Measurements from ENCODE around the gene WDR7. TPM values are rescaled to one million over a fixed set of nuclear protein-coding genes. Genes with fewer than 3 reads are reported as not detected.
A peak's percentile ranks its signal among the peaks of the same experiment; 100 is the strongest.

Gene WDR7
- total RNA-seq, 2 donors from 2014 or later: 47.0 to 62.2 TPM

DNA sequence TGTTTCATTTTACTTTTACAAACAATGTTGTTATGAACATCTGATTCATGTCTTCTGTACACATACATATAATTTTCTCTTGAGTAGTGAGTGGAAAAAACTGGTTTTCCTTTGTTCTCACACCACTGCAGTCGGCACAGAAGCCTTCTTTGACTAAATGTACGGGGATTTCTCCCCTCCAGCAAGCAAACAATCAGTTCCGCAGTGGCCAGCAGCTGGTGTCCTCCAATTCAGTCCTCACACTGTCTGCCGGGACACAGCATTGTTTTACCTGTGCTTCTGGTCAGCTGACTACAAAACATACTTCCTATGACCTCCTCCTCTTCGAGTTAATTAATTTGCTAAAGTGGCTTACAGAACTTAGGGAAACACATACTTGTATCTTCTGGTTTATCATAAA, 202.8 kb downstream of the WDR7 start:
- H3K27ac Mint-ChIP-seq: no peak overlapping the region
- DNase-seq (no peak), ATAC-seq (no peak)
- H3K9me3 ChIP-seq (ENCODE audit: control insufficient read depth, low read length, poor library complexity, severe bottlenecking): no peaks in the 10 kb centered on the region
- H3K4me3 Mint-ChIP-seq: no peak overlapping the region
- H3K27me3 Mint-ChIP-seq: no peaks in the 10 kb centered on the region
- peaks cover 13% of the 10 kb centered on the region for H3K4me1 Mint-ChIP-seq
- peaks cover 5% of the 10 kb centered on the region for H3K36me3 Mint-ChIP-seq (ENCODE audit: low read depth)

DNA sequence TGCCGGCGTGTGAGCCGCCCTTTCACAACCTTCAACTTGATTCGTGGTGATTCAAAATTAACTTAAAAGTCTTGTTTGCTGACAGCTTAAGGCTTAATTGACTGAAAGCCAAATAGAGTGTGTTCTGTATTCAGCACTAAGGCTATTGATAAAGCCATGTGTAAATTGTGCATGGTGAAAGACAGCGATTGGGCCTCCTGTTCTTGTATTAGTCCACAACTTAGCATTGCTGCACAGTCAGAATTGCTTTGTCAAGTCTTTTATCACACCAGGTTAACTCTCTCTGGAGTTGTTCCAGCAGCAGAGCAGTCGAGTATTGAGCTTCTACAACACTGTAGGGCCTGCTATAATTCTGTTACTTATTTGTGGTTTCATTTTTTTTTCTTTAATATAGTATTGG, 210.1 kb downstream of the WDR7 start:
- Mint-ChIP-seq H3K27ac (no peak overlapping the region), H3K27me3 (no peaks in the 10 kb centered on the region), H3K36me3 (ENCODE audit: low read depth) (no peaks in the 10 kb centered on the region), H3K4me1 (peaks cover 9% of the 10 kb centered on the region), H3K4me3 (no peak overlapping the region)
- H3K9me3 ChIP-seq (ENCODE audit: control insufficient read depth, low read length, poor library complexity, severe bottlenecking): no peaks in the 10 kb centered on the region
- no peak for DNase-seq
- no peak for ATAC-seq

DNA sequence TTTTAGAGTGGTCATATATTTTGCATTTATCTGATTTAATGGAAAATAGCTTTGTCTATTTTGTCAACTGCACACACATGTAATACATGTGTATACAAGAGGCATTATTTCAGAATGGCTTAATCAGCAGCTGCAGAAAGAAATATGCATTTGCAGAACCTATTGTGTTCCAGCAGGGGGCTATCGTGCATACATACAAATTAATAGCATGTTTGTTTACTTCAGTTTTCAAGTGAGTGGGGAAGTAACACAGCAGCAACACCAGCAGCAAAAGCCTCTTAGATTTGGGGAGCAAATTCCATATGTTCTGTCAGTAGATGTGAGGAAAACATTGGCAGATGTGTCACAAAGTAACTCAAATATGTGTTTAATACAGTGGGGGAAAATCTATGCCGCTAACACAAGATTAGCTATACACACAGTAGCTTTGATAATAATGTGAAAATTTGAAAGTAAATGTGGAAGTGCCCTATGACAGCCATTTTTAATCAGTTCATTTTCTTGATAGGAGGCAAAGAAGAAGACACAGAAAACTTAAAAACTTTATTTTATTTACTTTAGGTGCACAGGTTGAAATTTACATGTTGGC, 218.1 kb downstream of the WDR7 start:
- peak; percentile 47 for ATAC-seq
- Mint-ChIP-seq H3K27me3 (no peaks in the 10 kb centered on the region), H3K27ac (no peak overlapping the region), H3K4me3 (no peak overlapping the region), H3K36me3 (ENCODE audit: low read depth) (no peaks in the 10 kb centered on the region), H3K4me1 (peaks cover 9% of the 10 kb centered on the region)
- no peaks in the 10 kb centered on the region for H3K9me3 ChIP-seq (ENCODE audit: control insufficient read depth, low read length, poor library complexity, severe bottlenecking)
- no peak for DNase-seq

DNA sequence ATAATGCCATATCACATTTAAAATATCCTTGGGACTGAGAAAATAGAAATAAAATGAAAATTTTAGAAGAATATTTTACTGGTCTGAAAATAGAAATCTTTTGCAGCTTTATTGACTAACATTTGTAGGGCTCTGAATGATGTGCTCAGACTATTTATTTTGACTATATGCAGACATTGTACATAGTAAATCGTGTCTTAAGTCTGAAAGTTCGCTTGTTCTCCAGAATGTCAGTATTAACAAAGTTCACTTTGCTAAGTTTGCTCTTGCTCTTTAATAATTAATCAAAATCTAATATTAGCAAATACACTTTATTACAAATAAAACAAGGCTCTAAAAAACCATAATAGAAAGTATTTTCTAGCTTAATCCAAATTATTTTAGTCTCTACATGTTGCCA, 219.8 kb downstream of the WDR7 start:
- Mint-ChIP-seq H3K4me3 (no peak overlapping the region), H3K4me1 (peaks cover 9% of the 10 kb centered on the region)
- no peak for ATAC-seq

DNA sequence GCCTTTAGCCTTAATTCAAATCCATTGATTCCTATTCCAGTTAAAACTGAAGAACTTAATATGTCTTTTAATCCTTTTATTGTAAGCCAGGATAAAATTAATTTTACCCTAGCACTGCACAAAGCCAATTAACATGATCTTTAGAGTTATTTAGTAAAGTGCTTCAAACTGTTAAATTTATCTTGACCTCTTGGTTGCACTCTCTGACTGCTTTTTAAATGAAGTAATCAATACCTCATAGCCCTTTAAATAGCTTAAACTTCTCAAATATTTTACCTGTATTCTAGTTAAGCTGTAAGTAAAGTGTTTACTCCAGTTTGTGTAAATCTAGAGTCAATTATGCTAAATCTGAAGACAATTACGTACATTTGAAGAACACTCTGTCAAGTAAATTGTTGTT, 221.0 kb downstream of the WDR7 start:
- Mint-ChIP-seq H3K4me3 (no peak overlapping the region), H3K4me1 (peaks cover 9% of the 10 kb centered on the region), H3K27me3 (no peaks in the 10 kb centered on the region), H3K27ac (no peak overlapping the region), H3K36me3 (ENCODE audit: low read depth) (peaks cover 2% of the 10 kb centered on the region)
- DNase-seq: no peak
- H3K9me3 ChIP-seq (ENCODE audit: control insufficient read depth, low read length, poor library complexity, severe bottlenecking): no peaks in the 10 kb centered on the region
- ATAC-seq: no peak

More for the DNA sequence above, 219.8 kb downstream of the WDR7 start:
- no peaks in the 10 kb centered on the region for H3K9me3 ChIP-seq (ENCODE audit: control insufficient read depth, low read length, poor library complexity, severe bottlenecking)
- Mint-ChIP-seq H3K27me3 (no peaks in the 10 kb centered on the region), H3K36me3 (ENCODE audit: low read depth) (peaks cover 2% of the 10 kb centered on the region), H3K27ac (no peak overlapping the region)
- DNase-seq: no peak

DNA sequence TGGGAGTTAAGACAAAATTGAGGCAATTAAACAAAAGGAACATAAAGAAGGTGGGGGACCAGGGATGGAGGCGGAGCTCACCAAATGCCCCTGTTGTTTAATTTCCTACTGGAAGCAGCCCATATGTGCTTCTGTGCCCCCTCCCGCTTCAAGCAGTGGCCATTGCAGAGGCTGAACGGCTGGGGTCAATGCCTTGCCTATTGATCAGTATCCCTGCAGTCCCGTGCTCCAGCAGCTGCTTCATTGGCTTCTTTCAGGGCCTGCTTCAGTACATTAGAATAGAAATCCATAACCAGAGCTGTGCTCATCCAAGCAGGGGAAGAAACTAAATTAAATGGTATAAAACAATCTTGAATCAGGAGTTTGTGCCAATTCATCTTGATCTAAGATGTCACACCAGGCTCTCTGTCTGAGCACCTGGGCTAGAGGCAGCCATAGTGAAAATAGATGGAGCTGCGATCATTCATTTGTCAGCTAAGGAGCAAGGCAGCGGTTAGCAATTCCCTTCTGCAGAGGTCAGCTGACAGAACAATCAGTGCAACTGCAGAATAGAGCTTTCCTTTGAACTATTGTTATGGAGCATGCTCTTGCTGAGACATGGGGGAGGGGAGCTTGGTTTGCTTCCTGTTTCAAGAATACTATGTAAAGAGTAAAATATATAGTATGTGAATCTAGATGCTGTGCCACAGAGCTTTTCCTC, 222.4 kb downstream of the WDR7 start:
- H3K4me1 Mint-ChIP-seq: peaks cover 9% of the 10 kb centered on the region
- ATAC-seq (no peak), DNase-seq (no peak)
- peak overlapping the region; percentile 32 for H3K27ac Mint-ChIP-seq
- no peak overlapping the region for H3K4me3 Mint-ChIP-seq
- no peaks in the 10 kb centered on the region for H3K9me3 ChIP-seq (ENCODE audit: control insufficient read depth, low read length, poor library complexity, severe bottlenecking)
- H3K36me3 Mint-ChIP-seq (ENCODE audit: low read depth): peaks cover 2% of the 10 kb centered on the region
- no peaks in the 10 kb centered on the region for H3K27me3 Mint-ChIP-seq

DNA sequence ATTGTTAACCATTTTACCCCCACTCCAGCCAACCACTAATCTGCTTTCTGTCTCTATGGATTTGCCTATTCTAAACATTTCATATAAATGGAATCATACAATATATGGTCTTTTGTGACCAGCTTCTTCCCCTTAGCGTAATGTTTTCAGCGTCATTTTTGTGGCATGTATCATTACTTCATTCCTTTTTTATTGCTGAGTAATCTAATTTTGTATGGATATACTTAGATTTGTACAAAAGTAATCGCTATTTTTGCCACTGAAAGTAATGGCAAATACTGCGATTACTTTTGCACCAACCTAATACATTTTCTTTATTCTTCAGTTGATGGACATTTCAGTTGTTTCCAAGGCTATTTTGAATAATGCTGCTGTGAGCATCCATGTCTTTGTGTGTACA, 227.6 kb downstream of the WDR7 start:
- Mint-ChIP-seq H3K4me1 (no peaks in the 10 kb centered on the region), H3K27me3 (no peaks in the 10 kb centered on the region), H3K27ac (no peak overlapping the region), H3K36me3 (ENCODE audit: low read depth) (peaks cover 5% of the 10 kb centered on the region), H3K4me3 (no peak overlapping the region)
- DNase-seq: no peak
- ATAC-seq: no peak
- H3K9me3 ChIP-seq (ENCODE audit: control insufficient read depth, low read length, poor library complexity, severe bottlenecking): no peaks in the 10 kb centered on the region

DNA sequence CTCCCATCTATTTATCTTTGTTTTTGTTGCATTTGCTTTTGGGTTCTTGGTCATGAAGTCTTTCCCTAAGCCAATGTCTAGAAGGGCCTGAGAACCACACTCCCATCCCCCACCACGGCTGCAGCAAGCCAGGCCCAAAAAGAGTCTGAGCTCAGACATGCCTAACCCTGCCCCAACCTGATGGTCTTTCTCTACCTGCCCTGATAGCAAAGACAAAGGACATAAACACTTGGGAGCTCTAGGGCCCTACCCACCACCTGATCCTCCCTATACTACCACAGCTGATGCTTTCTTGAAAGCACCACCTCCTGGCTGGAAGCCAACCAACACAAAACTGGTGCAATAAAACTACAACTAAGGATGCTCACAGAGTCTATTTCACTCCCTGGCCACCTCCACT, 233.4 kb downstream of the WDR7 start:
- Mint-ChIP-seq H3K27me3 (no peaks in the 10 kb centered on the region), H3K36me3 (ENCODE audit: low read depth) (peaks cover 5% of the 10 kb centered on the region), H3K4me3 (no peak overlapping the region), H3K4me1 (peaks cover 7% of the 10 kb centered on the region), H3K27ac (no peak overlapping the region)
- no peaks in the 10 kb centered on the region for H3K9me3 ChIP-seq (ENCODE audit: control insufficient read depth, low read length, poor library complexity, severe bottlenecking)
- DNase-seq (no peak), ATAC-seq (no peak)

DNA sequence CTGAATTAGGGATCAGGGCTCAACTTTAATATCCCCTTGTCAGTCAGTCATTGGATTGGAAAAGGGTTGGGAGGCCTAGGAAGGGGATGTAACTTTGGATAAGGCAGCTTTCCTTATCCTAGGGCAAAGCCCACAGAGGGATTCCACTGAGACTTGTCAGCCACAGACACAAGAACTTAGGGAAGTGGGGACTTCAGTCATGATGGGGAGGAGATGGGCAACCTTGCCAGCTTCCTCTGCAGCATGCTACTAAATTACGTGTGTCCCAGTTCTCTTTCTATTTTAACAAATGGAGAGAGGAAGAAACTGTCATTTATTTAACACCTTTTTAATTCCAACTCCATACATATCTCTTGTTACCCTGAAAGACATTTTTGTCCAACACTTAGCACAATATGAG, 237.8 kb downstream of the WDR7 start:
- no peaks in the 10 kb centered on the region for H3K9me3 ChIP-seq (ENCODE audit: control insufficient read depth, low read length, poor library complexity, severe bottlenecking)
- H3K27ac Mint-ChIP-seq: no peak overlapping the region
- DNase-seq: no peak
- no peak for ATAC-seq
- H3K36me3 Mint-ChIP-seq (ENCODE audit: low read depth): peaks cover 2% of the 10 kb centered on the region
- no peak overlapping the region for H3K4me3 Mint-ChIP-seq
- H3K4me1 Mint-ChIP-seq: peaks cover 10% of the 10 kb centered on the region
- no peaks in the 10 kb centered on the region for H3K27me3 Mint-ChIP-seq

DNA sequence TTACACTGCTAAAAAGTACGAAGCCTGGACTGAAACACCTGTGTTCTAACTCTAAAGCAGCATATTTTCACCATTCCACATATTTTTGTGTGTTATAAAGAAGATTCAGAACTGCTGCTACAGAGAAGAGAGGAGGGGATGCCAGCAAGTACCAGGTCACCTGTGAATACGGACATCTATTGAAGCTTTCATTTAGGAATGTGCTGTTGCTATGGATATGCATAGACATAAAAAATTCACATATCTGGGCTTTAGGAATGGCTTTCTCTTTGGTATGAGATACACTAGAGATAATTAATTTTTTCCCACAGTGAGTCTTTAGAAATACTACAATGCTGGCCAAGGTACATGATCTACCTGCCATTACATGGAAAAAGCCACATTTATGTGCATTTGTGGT, 238.5 kb downstream of the WDR7 start:
- DNase-seq (no peak), ATAC-seq (no peak)
- H3K27ac Mint-ChIP-seq: no peak overlapping the region
- H3K4me1 Mint-ChIP-seq: peaks cover 14% of the 10 kb centered on the region
- H3K27me3 Mint-ChIP-seq: no peaks in the 10 kb centered on the region
- H3K4me3 Mint-ChIP-seq: no peak overlapping the region
- peaks cover under 1% of the 10 kb centered on the region for H3K36me3 Mint-ChIP-seq (ENCODE audit: low read depth)
- H3K9me3 ChIP-seq (ENCODE audit: control insufficient read depth, low read length, poor library complexity, severe bottlenecking): no peaks in the 10 kb centered on the region

DNA sequence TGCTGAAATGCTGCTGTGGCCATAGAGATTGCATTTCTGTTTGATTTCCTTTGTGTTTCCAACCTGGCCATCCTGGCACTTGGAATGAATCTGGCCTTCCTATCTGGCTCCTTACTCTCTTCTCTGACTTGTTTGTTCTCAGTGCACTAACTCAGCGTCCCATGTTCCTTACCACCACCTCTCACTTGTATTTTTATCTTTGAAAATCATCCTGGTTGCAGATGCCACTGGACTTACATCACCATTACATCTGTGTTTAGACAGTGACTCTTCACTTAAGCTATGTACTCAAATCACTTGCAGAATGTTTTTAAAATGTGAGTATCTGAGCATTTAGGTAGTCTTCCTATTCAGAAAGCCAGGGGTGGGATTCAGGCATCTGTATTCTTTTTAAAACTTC, 239.5 kb downstream of the WDR7 start:
- H3K36me3 Mint-ChIP-seq (ENCODE audit: low read depth): no peaks in the 10 kb centered on the region
- no peak overlapping the region for H3K4me3 Mint-ChIP-seq
- H3K4me1 Mint-ChIP-seq: peaks cover 14% of the 10 kb centered on the region
- no peak for ATAC-seq
- no peaks in the 10 kb centered on the region for H3K27me3 Mint-ChIP-seq
- H3K9me3 ChIP-seq (ENCODE audit: control insufficient read depth, low read length, poor library complexity, severe bottlenecking): no peaks in the 10 kb centered on the region
- no peak overlapping the region for H3K27ac Mint-ChIP-seq
- no peak for DNase-seq

DNA sequence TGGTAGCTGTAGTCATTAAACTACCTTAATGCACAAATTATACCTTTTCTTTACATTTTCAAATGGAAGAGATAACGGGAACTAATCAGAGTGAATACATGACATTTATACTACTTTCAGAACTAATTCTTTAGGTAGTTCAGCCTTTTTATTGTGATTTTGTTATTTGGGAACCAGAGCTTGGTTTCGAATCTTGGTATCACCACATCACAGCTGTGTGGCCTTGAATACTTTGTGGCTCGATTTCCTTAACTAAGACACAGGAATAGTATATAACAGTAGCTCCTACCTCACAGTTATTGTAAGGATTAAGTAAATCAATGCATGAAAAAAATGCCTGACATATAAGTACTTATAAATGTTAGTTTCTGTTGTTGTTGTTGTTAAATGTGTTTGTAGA, 240.0 kb downstream of the WDR7 start:
- ATAC-seq: no peak
- Mint-ChIP-seq H3K4me3 (no peak overlapping the region), H3K27me3 (no peaks in the 10 kb centered on the region)

DNA sequence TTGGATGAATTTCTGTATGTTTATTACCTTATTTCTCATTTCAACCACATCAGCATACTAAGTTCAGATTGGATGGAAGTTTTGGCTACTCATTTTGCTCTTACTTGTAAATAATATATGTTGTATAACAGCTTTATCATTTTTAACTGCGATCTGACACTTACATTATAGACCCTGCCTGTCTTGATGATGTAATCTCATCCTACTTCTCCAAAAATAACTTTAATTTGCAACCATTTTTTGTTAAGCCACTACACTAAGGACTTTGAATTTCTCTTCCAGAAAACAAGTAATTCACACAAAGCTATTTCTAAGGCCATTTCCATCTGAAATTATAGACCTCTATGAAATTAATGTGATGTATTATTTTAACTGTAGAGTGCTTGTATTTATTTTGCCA, 240.7 kb downstream of the WDR7 start:
- Mint-ChIP-seq H3K27ac (peak overlapping the region; percentile 35), H3K27me3 (no peaks in the 10 kb centered on the region), H3K36me3 (ENCODE audit: low read depth) (no peaks in the 10 kb centered on the region), H3K4me3 (no peak overlapping the region), H3K4me1 (peaks cover 10% of the 10 kb centered on the region)
- DNase-seq (no peak), ATAC-seq (no peak)
- no peaks in the 10 kb centered on the region for H3K9me3 ChIP-seq (ENCODE audit: control insufficient read depth, low read length, poor library complexity, severe bottlenecking)

More for the DNA sequence above, 240.0 kb downstream of the WDR7 start:
- Mint-ChIP-seq H3K4me1 (peaks cover 14% of the 10 kb centered on the region), H3K36me3 (ENCODE audit: low read depth) (no peaks in the 10 kb centered on the region), H3K27ac (no peak overlapping the region)
- no peaks in the 10 kb centered on the region for H3K9me3 ChIP-seq (ENCODE audit: control insufficient read depth, low read length, poor library complexity, severe bottlenecking)
- no peak for DNase-seq

DNA sequence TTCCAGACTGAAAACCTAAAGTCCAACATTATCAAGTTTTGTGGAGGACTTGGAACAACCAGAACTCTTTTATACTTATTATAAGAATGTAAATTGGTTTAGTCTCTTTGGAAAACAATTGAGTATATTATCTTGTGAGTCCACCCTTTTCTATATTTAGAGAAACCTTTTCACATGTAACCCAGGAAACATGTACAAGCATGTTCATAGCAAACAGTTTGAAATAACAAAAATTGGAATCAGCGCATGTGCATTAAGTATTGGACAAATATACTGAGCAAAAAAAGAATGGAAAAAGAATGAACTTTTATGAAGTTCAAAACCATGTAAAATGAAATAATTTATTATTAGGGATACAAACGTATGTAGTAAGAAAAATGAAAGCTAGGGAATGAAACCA, 246.0 kb downstream of the WDR7 start:
- DNase-seq (no peak), ATAC-seq (no peak)
- no peaks in the 10 kb centered on the region for H3K9me3 ChIP-seq (ENCODE audit: control insufficient read depth, low read length, poor library complexity, severe bottlenecking)
- Mint-ChIP-seq H3K27me3 (no peaks in the 10 kb centered on the region), H3K27ac (no peak overlapping the region), H3K4me3 (no peak overlapping the region), H3K36me3 (ENCODE audit: low read depth) (no peaks in the 10 kb centered on the region), H3K4me1 (peaks cover 17% of the 10 kb centered on the region)
